Esophagus muscularis mucosa (tissue), 3 donors: ENCODE results near the gene PDGFRB.

ENCODE experiments used
- POLR2AphosphoS5 ChIP-seq, 2 donors: sonication (generic); formaldehyde crosslinking; IDR thresholded peaks; one replicate each; pipeline ENCODE4 v1.6.1; 2017; ENCODE audit warnings: antibody characterized with exemption in 2 of 2
- TF ChIP-seq, protein P1 (sequence below), 3 experiments: fragments of 200-600 bp in 2 of 3; fragments of 450-650 bp in 1 of 3; sonication (generic) in 2 of 3; IDR thresholded peaks; one replicate each; pipeline ENCODE4 v1.5.1; 2017 to 2019; ENCODE audit warnings: antibody characterized with exemption in 3 of 3, mild to moderate bottlenecking in 2 of 3, moderate library complexity in 1 of 3

DNA sequence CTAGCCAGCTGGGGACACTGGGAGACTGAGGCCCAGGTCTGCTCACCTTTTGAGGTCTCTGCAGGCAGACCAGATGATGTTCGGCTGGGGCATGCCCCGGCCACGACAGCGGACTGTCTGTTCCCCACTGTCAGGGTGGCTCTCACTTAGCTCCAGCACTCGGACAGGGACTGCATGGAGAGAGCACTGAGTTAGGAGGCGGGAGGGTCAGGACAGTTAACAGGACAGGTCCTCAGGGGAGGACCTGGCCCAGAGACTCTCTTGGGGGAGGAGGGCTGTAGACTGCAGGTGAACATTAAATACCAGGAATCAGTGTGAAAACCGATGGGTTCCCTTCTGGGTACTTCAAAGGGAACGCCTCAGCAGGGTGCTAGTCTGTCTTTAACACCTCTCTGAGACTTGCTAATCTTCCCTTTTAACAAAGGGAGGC, 25.1 kb downstream of the PDGFRB start:
- TF ChIP-seq, protein P1, sequence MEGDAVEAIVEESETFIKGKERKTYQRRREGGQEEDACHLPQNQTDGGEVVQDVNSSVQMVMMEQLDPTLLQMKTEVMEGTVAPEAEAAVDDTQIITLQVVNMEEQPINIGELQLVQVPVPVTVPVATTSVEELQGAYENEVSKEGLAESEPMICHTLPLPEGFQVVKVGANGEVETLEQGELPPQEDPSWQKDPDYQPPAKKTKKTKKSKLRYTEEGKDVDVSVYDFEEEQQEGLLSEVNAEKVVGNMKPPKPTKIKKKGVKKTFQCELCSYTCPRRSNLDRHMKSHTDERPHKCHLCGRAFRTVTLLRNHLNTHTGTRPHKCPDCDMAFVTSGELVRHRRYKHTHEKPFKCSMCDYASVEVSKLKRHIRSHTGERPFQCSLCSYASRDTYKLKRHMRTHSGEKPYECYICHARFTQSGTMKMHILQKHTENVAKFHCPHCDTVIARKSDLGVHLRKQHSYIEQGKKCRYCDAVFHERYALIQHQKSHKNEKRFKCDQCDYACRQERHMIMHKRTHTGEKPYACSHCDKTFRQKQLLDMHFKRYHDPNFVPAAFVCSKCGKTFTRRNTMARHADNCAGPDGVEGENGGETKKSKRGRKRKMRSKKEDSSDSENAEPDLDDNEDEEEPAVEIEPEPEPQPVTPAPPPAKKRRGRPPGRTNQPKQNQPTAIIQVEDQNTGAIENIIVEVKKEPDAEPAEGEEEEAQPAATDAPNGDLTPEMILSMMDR (IDR thresholded peaks at IDR 0.05), result no peak
- TF ChIP-seq POLR2AphosphoS5 (IDR thresholded peaks at IDR 0.05), result no peak
